ENCODE measurements around the gene EMID1. TPM values are rescaled to one million over a fixed set of nuclear protein-coding genes. Genes with fewer than 3 reads are reported as not detected.

Gene EMID1
- total and polyA plus RNA-seq, 8 donors = 6.2 to 16.8 (median 10.0) TPM

GRCh38 chr22:29167032-29167911 is 38.4 kb upstream of the EMID1 start:
- FAIRE-seq (no peak), DNase-seq (peak in 1 of 6 donors; percentile 14), ATAC-seq (no peak)
- H3K4me1 ChIP-seq = no peaks in the 10 kb centered on the region
- no peak overlapping the region for H3K4me3 ChIP-seq
- H3K27me3 ChIP-seq = no peaks in the 10 kb centered on the region
- WGBS, 2 donors = 80 to 84% methylated on average over 22 of the region's 22 CpGs
- H3K36me3 ChIP-seq = no peaks in the 10 kb centered on the region
- TF ChIP-seq CTCF (IDR thresholded peaks at IDR 0.05) = no peak
- no peak overlapping the region for H3K27ac ChIP-seq
- H3K9me3 ChIP-seq = no peaks in the 10 kb centered on the region
- intact Hi-C loops (cut with DNase I) = no loop called here

GRCh38 chr22:29171721-29172120 is 34.0 kb upstream of the EMID1 start:
- 74 to 83% methylated on average over 10 of the region's 10 CpGs for WGBS, 2 donors
- peak in 1 of 6 donors; percentile 31 for DNase-seq
- intact Hi-C loops (cut with DNase I) = no loop called here

GRCh38 chr22:29172216-29172615 is 33.5 kb upstream of the EMID1 start:
- peak in 1 of 6 donors; percentile 29 for DNase-seq
- no peak overlapping the region for H3K4me3 ChIP-seq
- no peak for FAIRE-seq
- H3K36me3 ChIP-seq = no peaks in the 10 kb centered on the region
- TF ChIP-seq CTCF (IDR thresholded peaks at IDR 0.05) = no peak
- 83 to 85% methylated on average over 6 of the region's 6 CpGs for WGBS, 2 donors
- H3K4me1 ChIP-seq = no peaks in the 10 kb centered on the region
- H3K9me3 ChIP-seq = no peaks in the 10 kb centered on the region
- intact Hi-C loops (cut with DNase I) = no loop called here
- ATAC-seq = no peak
- no peaks in the 10 kb centered on the region for H3K27me3 ChIP-seq
- H3K27ac ChIP-seq = no peak overlapping the region

More at GRCh38 chr22:29171721-29172120, 34.0 kb upstream of the EMID1 start:
- Histone ChIP-seq H3K4me1 (no peaks in the 10 kb centered on the region), H3K9me3 (no peaks in the 10 kb centered on the region), H3K27ac (no peak overlapping the region), H3K27me3 (no peaks in the 10 kb centered on the region), H3K4me3 (no peak overlapping the region), H3K36me3 (no peaks in the 10 kb centered on the region)
- no peak for TF ChIP-seq CTCF (IDR thresholded peaks at IDR 0.05)
- ATAC-seq (no peak), FAIRE-seq (no peak)

- ATAC-seq (no peak), FAIRE-seq (no peak), DNase-seq (no peak)
- no peaks in the 10 kb centered on the region for H3K36me3 ChIP-seq
- intact Hi-C loops (cut with DNase I) = no loop called here
- no peak for TF ChIP-seq CTCF (IDR thresholded peaks at IDR 0.05)
- H3K4me1 ChIP-seq = no peaks in the 10 kb centered on the region
- H3K27me3 ChIP-seq = no peaks in the 10 kb centered on the region
- H3K9me3 ChIP-seq = no peaks in the 10 kb centered on the region
- WGBS, 2 donors = 81 to 94% methylated on average over 1 of the region's 1 CpG
- no peak overlapping the region for H3K4me3 ChIP-seq
- no peak overlapping the region for H3K27ac ChIP-seq
These were observed 30.3 kb upstream of the EMID1 start for GRCh38 chr22:29175312-29175835.
